ENCODE measurements around the gene ZNF444.
"Not testable (repeated sequence)": the region's sequence is repeated elsewhere in the genome, so short reads cannot be mapped to it uniquely, and the experiment has no call there.

Gene ZNF444

DNA sequence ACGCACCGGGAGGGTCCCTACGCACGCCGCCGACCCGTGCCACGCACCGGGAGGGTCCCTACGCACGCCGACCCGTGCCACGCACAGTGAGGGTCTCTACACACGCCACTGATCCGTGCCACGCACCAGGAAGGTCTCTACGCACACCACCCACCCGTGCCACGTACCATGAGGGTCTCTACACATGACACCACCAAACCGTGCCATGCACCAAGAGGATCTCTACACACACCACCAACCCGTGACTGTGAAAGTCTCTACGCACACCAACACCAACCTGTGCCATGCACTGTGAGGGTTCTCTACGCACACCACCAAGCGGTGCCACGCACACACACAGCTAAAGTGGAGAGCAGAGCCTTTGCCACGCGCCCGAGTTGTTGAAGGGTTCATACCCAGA lies 36.7 kb upstream of the ZNF444 start:
- TF ChIP-seq, protein P1, sequence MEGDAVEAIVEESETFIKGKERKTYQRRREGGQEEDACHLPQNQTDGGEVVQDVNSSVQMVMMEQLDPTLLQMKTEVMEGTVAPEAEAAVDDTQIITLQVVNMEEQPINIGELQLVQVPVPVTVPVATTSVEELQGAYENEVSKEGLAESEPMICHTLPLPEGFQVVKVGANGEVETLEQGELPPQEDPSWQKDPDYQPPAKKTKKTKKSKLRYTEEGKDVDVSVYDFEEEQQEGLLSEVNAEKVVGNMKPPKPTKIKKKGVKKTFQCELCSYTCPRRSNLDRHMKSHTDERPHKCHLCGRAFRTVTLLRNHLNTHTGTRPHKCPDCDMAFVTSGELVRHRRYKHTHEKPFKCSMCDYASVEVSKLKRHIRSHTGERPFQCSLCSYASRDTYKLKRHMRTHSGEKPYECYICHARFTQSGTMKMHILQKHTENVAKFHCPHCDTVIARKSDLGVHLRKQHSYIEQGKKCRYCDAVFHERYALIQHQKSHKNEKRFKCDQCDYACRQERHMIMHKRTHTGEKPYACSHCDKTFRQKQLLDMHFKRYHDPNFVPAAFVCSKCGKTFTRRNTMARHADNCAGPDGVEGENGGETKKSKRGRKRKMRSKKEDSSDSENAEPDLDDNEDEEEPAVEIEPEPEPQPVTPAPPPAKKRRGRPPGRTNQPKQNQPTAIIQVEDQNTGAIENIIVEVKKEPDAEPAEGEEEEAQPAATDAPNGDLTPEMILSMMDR (IDR thresholded peaks at IDR 0.05; ENCODE audit: low read depth, low read length) = no peak
- H3K4me3 ChIP-seq (ENCODE audit: low read depth, low read length) = no peak overlapping the region

DNA sequence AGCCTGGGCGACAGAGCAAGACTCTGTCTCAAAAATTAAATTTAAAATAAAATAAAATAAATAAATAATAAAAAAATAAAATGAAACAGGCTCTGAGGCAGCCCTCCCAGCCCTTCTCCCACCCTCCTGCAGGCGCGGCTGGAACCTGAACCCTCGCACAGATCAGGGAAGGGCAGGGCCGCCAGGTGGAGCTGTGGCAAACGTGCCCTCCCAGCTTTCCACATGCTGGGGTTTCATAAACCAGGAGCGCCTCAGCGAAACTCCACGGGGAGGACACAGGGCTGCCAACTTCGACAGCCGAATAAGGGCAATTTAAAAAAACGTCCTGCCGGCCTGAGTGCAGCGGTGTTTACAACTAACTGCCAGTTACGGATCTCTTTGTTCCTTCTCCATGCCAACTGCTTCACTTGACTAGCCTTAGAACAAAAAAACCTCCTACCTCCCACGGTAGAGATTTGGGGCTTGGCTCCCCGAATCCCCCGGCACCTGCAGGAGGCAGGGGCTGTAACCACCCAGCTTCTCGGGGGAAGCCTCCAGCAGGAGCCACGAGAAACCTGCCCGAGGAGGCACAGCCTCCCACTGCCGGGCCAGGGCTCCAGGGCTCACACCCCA lies 35.9 kb upstream of the ZNF444 start:
- H3K4me3 ChIP-seq (ENCODE audit: low read depth, low read length) = no peak overlapping the region
- TF ChIP-seq, protein P1 (IDR thresholded peaks at IDR 0.05; ENCODE audit: low read depth, low read length) = no peak

- H3K4me3 ChIP-seq (ENCODE audit: low read depth, low read length) = not testable (repeated sequence)
Measured at GRCh38 chr19:56105831-56106396, 35.2 kb upstream of the ZNF444 start.

DNA sequence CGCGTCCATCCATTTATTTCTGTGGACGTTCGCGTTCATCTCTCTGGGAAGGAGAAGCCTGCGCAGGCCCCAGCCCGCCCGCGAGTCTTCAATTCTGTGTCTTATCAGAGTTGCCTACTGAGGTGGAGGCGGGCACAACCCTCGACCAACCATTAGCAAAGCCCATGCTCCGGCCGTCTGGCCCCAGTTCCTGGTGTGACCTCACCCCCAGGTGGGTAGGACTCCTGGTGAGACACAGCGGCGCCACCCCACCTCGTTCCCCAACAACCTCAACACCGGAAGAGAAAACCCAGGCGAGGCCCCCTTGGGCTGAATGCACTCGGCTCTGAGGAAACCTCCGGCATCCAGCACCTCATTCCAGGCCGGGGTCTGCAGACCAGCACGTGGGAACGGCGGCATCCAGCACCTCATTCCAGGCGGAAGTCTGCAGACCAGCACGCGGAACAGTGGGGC lies 34.7 kb upstream of the ZNF444 start:
- H3K4me3 ChIP-seq (ENCODE audit: low read depth, low read length) = no peak overlapping the region
- TF ChIP-seq, protein P1 (IDR thresholded peaks at IDR 0.05; ENCODE audit: low read depth, low read length) = no peak

GRCh38 chr19:56106993-56107392 lies 34.1 kb upstream of the ZNF444 start:
- H3K4me3 ChIP-seq (ENCODE audit: low read depth, low read length) = no peak overlapping the region
- TF ChIP-seq, protein P1 (IDR thresholded peaks at IDR 0.05; ENCODE audit: low read depth, low read length) = no peak

DNA sequence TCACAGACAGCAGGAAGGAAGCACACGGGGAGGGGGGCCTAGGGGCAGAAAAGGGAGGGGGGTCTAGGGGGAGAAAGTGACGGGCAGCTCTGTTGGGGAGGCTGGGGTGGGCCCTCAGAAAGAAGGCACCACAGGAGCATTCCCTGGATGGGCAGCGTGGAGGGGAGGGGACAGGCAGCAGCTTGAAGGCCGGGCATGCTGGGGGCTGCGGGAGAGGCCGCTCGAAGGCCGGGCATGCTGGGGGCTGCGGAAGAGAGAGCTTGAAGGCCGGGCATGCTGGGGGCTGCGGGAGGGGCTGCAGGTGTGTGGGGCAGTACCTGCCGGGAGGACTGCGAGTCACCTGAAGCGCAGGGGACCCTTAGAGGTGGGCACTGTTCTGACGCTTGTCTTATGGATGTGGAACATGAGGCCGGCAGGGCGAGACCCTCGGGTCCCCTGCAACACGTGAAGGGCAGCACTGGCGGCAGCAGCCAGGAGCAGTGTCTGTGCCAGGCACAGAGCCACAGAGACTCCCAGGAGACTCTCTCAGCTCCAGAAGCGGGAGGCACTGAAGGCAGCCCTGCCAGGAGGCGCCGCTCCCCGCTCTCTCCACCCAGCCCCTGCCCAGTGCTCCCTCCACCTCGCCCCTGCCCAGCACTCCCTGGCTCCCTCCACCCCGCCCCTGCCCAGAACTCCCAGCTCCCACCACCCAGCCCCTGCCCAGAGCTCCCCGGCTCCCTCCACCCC lies 33.3 kb upstream of the ZNF444 start:
- TF ChIP-seq, protein P1 (IDR thresholded peaks at IDR 0.05; ENCODE audit: low read depth, low read length) = no peak
- no peak overlapping the region for H3K4me3 ChIP-seq (ENCODE audit: low read depth, low read length)

- no peak overlapping the region for H3K4me3 ChIP-seq (ENCODE audit: low read depth, low read length)
Measured at GRCh38 chr19:56108447-56109195, 32.5 kb upstream of the ZNF444 start.

More at GRCh38 chr19:56108447-56109195, 32.5 kb upstream of the ZNF444 start:
- TF ChIP-seq, protein P1 (IDR thresholded peaks at IDR 0.05; ENCODE audit: low read depth, low read length) = no peak
